ENCODE results near the gene TMEM53. TPM values are rescaled to one million over a fixed set of nuclear protein-coding genes. Genes with fewer than 3 reads are reported as not detected.

Gene TMEM53
- total RNA-seq, 1 donor from 2014 or later: 3.6 TPM

- no peak for DNase-seq (ENCODE audit: low spot score)
These were observed 26.4 kb downstream of the TMEM53 start for GRCh38 chr1:44647896-44648295.

- no peak for DNase-seq (ENCODE audit: low spot score)
These were observed 27.8 kb downstream of the TMEM53 start for GRCh38 chr1:44646261-44647110.

GRCh38 chr1:44645476-44646244, 28.6 kb downstream of the TMEM53 start:
- DNase-seq (ENCODE audit: low spot score): no peak

GRCh38 chr1:44644806-44645205, 29.5 kb downstream of the TMEM53 start:
- DNase-seq (ENCODE audit: low spot score): no peak

- DNase-seq (ENCODE audit: low spot score): no peak
These were observed 30.5 kb downstream of the TMEM53 start for GRCh38 chr1:44643721-44644334.

- no peak for DNase-seq (ENCODE audit: low spot score)
These were observed 31.4 kb downstream of the TMEM53 start for GRCh38 chr1:44642925-44643324.

- no peak for DNase-seq (ENCODE audit: low spot score)
These were observed 32.0 kb downstream of the TMEM53 start for GRCh38 chr1:44642255-44642654.

- DNase-seq (ENCODE audit: low spot score): no peak
These were observed 32.9 kb downstream of the TMEM53 start for GRCh38 chr1:44641126-44642102.

GRCh38 chr1:44640200-44640853, 34.0 kb downstream of the TMEM53 start:
- DNase-seq (ENCODE audit: low spot score): no peak

GRCh38 chr1:44637702-44638411, 36.4 kb downstream of the TMEM53 start:
- DNase-seq (ENCODE audit: low spot score): peak; percentile 91

- DNase-seq (ENCODE audit: low spot score): peak; percentile 44
These were observed 37.3 kb downstream of the TMEM53 start for GRCh38 chr1:44636688-44637598.

- no peak for DNase-seq (ENCODE audit: low spot score)
These were observed 38.1 kb downstream of the TMEM53 start for GRCh38 chr1:44636083-44636687.

- DNase-seq (ENCODE audit: low spot score): no peak
These were observed 38.8 kb downstream of the TMEM53 start for GRCh38 chr1:44635439-44635838.

- DNase-seq (ENCODE audit: low spot score): no peak
These were observed 39.6 kb downstream of the TMEM53 start for GRCh38 chr1:44634606-44635189.

GRCh38 chr1:44632598-44632997, 41.7 kb downstream of the TMEM53 start:
- DNase-seq (ENCODE audit: low spot score): no peak

GRCh38 chr1:44631647-44632539, 42.4 kb downstream of the TMEM53 start:
- peak; percentile 92 for DNase-seq (ENCODE audit: low spot score)

- DNase-seq (ENCODE audit: low spot score): no peak
These were observed 43.0 kb downstream of the TMEM53 start for GRCh38 chr1:44631333-44631646.

All from umbilical cord (tissue), 2 donors.